Right renal pelvis (tissue), 4 donors: ENCODE results near the gene CDK5R2. TPM values are rescaled to one million over a fixed set of nuclear protein-coding genes. Genes with fewer than 3 reads are reported as not detected.

Experiments used
- DNase-seq, 4 donors: peaks; one replicate each; pipeline ENCODE4 v3.0.0-alpha.2; 2013; ENCODE audit warnings: low read depth in 4 of 4, low spot score in 3 of 4, missing footprints in 1 of 4
- polyA plus RNA-seq, 4 donors: library from polyadenylated mRNA; unstranded; fragments of 120-200 nt; gene quantifications; one replicate each; pipeline ENCODE4 v1.2.1, GENCODE V29; 2013; ENCODE audit not compliant: insufficient read length in 4 of 4

CDK5R2 gene
- polyA plus RNA-seq, 4 donors, result 0.17 TPM; not detected in 3

DNA sequence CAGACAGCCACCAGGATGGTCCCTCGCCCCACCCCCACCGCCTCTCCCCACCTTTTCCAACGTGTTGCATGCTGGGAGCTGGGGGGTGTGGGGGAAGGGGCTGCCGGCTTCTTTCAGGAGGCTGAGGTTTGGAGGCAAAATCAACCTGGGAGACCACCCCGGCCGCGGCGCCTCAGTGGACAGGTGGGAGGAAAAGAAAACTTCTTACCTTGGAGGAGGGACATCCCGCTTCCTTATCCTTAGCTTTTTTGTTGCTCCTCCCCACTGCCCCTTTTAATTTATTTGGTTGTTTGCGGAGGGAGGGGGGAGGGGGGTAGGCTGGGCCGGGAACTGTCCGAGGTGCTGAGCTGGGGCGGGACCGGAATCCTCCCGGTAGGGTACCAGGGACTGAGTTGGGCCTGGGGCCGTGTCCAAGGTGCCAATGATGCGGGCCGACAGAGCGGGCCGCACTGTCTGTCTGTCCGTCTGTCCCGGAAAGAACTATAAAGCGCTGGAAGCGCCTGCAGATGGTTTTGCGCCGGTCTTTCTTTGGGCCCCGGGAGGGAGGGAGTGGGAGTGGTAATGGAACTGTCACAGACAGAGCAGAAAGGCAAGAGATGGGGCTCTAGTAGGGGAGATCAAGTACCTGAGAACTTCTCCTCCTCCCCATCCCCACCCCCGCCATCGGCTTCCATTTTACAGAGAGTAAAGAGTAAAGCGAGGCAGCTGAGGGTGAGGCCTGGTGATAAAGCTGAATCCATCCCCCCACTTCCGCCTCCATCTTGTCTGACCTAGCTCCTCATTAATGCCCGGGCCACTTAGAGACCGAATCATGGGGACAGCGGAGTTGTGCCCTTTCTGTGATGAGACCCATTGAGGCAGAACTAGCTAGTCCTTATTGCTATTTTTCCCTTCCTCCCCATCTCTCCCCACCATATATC is 2.4 kb downstream of the CDK5R2 start:
- no peak for DNase-seq

DNA sequence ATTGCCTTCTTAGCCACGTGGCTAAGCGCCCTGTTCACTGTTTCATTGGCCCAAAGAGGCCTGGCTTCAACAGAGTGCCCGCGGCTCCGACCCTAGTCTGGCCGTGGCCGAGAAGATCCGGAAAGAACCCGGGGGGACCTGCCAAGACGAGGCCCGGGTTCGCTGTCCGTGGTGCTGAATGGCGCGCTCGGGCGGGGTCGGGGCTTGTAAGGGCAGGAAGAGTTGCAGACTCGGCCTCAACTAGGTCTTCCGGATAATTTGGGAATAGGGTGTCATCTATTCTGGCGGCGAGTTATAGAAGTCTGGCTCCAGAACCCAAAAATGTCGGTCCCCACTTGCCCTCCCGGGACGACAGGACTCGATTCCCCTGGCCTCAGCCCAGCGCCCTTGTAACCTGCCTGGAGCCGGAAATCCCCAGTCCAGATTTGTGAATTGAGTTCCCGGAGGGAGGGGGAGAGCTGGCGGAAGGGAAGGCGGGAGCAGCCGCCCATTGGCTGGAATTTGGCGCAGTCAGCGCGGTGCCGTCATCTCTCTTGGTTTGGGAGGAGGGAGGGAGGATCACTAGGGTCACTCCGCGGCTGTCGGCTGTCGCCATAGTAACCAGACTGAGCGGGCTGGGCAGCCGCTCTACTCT is 3.5 kb downstream of the CDK5R2 start:
- DNase-seq, result peak; percentile 70 to 75 (median 72)

DNA sequence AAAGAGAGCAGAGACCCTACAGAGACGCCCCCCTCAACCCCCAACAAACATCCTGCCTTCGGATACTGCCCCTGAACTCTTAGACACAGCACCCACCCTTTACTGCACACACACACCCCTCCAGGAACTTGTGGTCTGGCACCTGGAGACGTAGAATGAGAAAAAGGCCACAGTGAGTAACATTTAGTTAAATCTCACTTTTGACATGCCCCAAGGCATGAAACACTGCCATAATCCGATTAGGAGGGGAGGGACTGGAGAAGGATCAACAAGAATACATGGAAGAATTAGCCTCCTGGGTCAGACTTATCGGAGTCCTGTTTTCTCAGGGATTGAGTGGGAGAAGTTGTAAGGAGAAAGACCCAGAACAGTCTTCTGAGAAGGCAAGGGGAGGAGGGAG is 4.1 kb downstream of the CDK5R2 start:
- DNase-seq, result no peak

DNA sequence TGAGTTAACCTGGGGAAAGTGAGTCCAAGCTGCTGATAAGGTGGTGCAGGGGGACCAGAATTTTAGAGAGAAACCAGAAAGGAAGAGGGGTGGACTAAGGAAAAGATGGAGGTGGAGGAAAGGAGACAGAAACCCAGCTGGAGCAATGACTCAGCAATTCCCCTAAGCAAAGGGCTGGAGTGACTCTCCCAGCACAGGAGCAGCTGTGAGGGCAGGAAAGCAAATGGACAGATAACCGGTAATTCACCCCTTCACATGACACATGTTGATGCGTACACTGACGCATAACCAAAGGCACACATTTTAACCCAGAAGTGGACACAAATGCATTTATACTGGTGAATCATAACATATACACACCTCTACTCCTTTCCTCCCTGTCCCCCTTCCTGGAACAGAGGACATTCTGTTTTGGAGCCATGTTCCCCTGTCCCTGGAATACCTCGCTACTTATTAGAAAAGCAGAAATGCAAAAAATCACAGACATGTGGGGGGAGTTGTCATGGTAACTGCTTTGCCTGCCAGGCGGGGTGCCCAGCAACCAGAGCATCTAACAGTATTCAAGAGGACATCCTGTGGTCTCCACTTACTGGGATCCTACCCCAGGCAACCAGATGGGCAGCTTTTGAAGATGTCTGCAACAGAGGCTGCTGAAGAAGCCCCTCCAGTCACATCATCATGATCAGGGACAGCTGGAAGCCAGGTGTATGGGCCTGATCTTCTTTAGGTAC is 4.7 kb downstream of the CDK5R2 start:
- no peak for DNase-seq

DNA sequence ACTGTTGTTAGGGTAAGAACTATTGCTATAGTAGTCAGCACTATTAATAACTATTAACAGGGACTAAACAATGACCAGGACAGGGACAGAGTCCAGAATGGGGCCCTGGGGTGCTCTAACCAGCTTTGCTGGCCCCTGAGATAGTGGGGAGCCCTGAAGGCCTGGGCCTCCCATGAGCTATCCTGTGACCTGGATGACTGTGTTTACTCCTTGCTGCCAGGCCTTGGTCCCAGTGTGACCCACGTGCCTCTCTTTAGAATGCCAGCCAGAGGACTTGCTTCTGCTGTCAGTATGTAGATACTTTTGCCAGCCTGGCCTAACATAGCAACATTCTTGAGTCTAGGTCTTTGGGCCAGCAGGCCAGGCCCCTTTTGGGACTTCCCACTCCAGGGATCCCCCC is 11.4 kb downstream of the CDK5R2 start:
- DNase-seq, result no peak

DNA sequence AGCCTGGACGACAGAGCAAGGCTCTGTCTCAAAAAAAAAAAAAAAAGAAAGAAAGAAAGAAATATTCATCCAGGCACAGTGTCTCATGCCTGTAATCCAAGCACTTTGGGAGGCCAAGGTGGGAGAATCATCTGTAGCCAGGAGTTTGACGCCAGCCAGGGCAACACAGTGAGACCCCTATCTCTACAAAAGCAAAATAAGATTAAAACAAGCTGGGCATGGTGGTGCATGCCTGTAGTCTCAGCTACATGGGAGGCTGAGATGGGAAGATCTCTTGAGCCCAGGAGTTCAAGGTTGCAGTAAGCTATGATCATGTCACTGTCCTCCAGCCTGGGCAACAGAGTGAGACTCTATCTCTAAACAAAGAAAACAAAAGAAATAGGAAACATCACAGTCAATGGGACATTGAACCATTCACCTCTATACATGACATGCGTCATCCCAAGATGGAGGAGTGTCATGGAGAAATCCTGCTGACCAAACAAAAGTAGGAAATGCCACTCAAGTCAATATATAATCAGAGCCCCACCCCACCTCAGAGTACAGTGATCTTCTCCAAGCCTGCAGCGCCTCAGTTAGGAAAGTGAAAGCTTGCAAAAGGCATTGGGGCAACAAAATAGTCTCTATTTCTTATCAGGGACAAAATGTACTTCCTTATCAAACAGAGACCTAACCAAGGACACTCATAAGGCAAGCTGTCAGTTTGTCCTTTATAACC is 15.8 kb downstream of the CDK5R2 start:
- DNase-seq, result no peak

DNA sequence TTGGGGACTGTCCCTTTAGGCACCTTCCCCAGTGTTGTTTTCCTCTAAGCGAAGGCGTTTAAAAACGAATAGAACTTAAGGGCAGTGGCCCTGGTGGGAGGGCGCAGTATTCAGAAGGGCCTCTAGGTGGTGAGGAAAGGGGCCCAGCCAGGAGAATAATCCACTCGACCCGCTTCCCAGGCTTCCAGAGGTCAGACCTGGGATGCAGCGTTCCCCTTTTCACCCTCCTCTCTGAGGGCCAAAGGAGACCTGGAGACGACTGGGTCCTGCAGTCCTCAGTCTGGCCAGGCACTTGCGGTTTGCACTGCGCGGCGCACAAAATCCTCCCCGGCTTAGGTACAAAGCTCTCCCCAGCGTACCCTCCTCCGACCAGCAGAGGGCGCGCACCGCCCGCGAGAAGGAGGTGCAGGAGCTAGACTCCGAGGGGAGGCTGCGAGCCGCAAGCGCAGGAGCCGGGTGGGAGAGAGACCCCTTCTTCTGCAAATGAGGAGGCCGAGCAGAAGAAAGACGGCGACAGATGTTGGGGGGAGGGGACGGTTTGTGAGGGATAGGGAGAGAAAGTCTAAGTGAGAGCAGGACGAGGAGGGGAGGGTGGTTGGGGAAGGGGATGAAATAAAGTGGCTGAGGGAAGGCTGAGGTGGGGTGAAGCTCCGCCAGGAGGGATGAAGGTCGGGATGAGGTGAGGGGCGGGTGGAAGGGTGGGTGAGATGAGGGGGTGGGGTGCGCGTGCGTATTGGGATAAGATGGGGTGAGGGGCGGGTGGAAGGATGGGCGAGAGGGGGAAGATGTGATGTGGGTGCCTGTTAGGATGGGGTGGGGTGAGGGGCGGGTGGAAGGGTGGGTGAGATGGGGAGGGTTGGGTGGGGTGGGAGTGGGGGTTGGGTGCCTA is 20.6 kb downstream of the CDK5R2 start:
- peak; percentile 68 to 78 (median 70) for DNase-seq

DNA sequence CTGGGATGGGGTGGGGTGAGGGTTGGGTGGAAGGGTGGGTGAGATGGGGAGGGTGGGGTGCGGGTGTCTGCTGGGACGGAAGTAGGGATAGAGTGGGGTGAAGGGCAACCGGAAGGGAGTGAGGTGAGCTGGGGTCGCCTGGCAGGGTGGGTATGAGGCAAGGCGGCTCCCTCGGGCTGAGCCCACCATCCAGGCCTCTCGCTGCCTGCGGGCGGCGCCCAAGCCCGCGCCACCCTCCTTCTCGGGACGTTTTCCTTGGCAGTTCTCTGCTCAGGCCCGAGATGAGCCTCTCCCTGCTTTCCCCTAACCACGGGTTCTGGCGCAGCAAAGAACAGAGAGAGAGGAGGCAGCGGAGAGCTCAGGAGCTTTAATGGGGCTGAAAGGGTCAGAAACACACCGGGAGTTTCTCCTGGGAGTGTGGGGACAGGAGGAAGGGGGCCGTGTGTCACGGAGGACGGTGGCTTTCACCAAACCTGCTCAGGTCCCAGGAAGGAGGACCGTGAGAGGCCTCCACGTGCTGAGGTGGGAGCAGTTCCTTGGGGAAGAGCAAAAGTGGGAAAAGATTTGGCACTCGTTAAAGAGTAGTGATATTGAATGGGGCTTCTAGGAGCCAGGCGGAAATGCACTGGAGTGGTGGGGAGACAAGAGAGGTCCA is 21.4 kb downstream of the CDK5R2 start:
- no peak for DNase-seq

DNA sequence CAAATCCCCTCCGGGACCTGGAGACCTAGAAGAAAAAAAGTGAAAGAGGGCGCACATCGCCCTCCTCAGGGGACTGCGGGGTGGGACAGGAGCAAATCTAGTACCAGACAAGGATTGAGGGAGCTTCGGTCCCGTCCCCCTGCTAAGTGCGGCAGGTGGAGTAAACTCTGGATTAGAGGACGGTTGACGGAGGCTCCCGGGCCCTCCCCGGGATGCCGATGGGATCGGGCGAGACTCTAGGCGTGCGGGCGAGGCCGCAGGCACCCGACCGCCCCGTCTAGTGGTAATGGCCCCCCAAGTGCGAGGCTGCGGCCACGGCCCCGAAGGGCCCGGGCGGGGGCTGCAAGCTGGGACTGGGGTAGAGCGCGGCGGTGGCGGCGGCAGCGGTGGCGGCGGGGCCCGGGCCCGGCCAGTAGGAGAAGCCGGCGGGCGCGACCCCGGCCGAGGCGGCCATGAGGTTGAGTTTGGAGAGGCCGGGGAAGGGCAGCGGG is 22.0 kb downstream of the CDK5R2 start:
- DNase-seq, result no peak

DNA sequence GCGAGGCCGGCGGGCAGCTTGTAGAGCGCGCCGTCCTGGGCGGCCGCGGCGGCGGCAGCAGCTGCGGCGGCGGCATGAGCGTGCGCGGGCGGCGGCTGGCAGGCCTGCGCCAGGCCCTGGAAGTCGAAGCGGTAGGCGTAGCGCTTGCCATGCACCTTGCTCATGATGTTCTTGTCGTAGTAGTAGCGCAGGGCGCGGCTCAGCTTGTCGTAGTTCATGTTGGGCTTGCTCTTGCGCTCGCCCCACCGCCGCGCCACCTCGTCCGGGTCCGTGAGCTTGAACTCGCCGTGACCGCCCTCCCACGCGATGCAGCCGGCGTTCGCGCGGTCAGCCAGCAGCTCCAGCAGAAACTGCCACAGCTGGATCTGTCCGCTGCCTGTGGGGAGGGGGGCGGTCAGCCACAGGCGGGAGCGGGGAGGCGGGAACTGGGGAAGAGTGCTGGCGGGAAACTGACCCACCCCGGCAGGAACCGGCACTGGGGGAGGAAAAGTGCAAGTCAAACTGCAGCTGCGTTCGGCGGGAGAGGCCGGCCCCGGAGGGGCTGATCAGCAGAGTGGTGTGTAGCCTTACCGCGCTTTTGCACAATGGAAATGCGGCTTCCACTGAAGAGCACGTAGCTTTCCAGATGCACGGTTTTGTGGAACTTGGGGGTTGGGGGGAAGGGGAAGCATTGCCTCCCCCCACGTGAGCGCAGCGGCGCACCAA is 22.6 kb downstream of the CDK5R2 start:
- DNase-seq, result no peak

DNA sequence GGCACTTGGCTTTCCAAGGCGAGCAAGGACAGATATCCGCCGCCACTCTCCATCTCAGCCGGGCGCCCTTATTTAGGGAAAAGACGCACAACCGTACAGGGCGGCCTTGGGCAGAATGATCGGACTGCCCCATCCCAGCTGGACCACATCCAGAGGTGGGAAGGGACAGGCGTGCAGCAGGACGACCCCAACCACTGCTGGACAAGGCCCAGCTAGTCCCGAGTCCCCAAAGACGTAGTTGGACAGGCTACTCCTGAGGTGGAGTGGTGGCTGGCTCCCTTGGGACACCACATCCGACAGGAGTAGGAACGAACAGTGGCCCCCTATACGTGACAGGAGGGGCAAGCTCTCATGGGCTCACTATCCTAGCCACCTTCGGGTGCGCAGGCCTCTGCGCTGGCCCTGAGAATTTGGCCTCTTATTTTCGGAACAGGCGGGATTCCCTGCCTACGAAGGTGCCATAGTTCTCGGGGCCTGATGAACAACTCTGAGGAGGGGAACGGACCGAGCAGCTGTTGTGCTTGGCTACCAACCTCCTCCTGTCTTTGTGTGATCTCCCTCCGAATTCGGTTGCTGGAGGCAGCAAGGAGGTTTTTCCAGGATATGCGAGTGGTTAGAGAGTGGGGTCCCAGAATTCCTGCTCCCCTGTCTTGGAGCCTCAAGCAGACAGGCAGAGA is 23.3 kb downstream of the CDK5R2 start:
- DNase-seq, result no peak

DNA sequence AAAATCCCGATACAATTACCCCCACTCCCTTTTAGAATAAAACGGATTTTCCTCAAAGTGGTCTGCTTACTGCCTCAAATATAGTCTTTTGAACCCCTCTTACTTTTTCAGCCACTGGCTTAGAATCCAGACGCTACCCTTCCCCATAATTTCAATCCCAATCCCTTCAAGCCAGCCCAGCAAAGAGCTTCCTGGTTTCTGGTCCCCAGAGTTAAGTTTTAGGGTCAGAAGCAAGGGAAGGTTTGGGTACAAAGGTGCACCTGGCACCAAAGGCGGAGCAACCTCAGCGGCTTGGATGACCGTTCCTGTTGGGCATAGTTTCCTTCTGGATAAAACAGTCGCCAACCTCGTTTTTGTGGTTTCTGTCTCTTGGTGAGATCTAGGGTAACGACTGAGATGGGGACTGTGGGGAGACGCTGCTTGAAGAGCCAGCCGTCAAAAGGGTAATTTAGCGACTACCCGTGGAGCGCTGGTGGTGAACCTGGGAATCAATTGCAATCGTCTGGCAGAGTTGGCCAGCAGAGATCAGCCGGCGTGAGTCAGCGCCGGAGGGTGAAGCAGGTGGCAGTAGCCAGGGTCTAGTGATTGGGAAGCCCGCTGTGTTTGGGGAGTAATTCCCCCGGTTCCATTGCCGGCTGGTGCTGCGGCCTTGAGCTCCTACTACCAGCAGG is 23.9 kb downstream of the CDK5R2 start:
- DNase-seq, result no peak

DNA sequence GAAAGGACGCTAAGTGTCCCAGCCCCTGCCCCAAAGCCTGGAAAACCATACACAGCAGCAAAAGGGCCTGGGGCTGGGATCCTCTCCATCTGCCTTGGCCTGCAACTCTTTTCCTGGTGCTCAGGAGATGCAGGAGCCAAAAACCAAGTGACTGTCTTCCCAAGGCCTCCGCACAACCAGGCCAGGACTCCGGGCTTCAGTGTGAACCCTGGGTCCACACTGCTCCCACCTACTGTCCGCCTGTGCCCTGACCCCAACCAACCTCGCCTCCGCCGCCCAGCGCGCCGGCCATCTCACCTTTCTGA is 24.4 kb downstream of the CDK5R2 start:
- no peak for DNase-seq

DNA sequence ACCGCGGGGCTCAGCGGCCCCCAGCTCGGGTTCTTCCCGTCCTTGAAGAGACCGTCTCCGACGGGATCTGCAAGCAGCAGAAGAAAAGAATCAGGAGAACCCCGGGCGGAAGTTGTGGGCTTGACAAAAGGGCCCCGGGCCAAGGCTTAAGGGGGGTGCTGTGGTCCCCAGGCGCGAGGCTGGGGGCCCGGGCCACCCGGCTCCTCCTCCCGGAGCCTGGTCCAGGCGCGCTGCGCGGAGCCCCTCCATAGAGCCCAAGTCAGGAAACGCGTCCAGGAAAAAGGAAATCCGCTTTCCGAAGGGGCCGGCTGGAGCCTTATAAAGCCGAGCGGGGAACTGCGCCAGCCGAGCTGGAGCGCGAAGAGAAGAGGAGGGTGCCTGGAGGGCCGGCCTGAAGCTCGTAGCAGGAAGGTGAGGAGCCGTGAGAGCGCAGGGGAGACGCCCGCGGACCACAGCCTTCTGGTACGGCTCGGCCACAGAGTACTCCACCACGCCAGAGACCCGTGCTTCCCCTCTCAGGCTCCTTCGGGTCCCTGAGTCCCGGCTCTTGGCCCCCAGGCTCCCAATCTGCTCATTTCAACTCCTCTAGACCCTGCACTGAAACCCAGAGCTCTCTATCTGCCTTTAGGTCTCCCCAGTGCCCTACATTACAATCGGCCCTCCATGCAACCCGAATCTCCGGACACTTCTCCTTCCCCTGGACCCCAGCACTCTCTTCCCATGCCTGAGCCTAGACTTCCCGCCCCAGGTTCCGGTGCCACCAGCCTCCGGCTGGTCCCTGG is 25.0 kb downstream of the CDK5R2 start:
- DNase-seq, result no peak

DNA sequence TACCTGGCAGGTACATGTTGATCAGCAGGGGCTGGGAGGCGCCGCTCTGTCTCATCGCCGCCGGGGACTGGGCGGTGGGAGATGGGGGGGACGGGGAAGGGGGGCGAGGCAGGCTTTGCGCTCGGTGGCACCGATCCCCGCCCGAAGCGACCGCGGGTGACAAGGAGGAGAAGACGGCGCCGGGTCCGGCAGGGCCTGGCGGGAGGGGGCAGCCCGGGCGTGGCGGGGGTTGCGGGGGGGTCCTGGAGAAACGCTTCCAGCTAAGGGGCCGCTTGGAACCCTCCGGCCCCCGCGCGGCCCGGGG is 25.5 kb downstream of the CDK5R2 start, which contains the start of gene FEV:
Gene FEV, minus strand, starts transcription at position 164 of the 304 bp plus-strand sequence. Its CDS starts 109 bp downstream, at position 55.
- no peak for DNase-seq

DNA sequence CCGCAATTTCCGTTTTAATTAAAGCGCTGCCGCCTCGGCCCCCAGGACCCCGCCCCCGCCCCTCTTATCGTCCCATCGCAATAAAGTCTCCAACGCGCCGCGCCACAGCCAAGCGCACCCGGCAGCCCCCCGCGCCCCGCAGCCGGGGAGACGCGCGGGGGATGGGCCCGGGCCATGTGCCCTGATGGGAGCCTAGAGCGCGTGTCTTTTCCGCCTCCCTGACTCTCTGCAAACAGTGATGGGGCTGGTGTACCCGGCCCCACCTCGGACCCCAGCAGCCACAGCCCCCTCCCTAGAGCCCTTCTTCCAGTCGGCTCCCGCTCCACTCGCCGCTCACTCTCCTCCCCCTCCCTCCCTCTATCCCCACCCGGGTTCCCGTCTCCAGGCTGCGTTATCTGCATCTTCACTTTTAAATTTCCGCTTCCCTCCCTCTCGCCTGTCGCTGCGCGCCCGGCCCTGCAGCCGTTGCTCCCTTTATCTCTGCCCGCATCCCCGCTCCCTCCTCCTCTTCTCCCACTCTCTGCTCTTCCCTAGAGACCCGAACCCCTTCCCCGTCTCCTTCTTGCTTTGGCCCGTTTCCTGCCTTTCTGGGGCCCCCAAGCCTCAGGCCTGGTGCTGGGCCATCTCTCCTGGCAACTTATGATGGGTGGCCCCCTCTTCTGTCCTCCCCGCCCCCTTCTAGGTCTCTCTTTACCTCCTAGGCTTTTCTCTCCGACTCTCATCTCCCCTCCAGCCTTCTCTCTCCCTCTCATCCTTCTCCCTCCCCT is 26.0 kb downstream of the CDK5R2 start:
- DNase-seq, result no peak
